ENCODE data around the gene STXBP1.

DNA sequence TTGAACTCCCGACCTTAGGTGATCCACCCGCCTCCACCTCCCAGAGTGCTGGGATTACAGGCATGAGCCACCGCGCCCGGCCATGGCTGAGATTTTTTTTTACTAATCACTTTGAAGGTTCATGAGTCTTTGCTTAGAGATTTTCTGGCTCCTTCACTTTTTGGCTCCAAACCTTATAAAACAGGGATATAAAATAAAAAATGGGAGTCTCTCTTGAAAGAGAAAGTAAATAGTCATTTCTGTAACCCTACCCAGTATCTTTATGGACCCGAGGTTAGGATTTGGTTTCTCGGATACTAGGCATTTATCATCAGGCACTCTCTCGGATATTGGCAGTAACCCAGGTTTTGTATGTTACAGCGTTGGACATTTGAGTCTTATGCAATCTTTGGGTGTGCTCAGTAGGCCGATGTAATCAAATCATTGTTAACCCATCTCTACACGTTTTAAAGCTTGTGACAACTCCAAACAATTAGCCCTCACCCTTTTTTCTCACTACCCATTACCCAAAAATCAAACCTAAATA, 25.3 kb downstream of the STXBP1 start:
- TF ChIP-seq POLR2AphosphoS5 (IDR thresholded peaks at IDR 0.05; ENCODE audit: low read depth, low read length), result no peak
- no peak for TF ChIP-seq POLR2A (IDR thresholded peaks at IDR 0.05; ENCODE audit: low read depth, low read length)
- no peak for TF ChIP-seq SPI1 (IDR thresholded peaks at IDR 0.05; ENCODE audit: low read depth, low read length)
- TF ChIP-seq TAF1 (IDR thresholded peaks at IDR 0.05; ENCODE audit: low read depth, low read length), result no peak
- no peak for TF ChIP-seq POU2F2 (IDR thresholded peaks at IDR 0.05; ENCODE audit: low read depth, low read length)
